ENCODE measurements around the gene RRAS2.
"Not testable (repeated sequence)": the region's sequence is repeated elsewhere in the genome, so short reads cannot be mapped to it uniquely, and the experiment has no call there.

RRAS2 gene

DNA sequence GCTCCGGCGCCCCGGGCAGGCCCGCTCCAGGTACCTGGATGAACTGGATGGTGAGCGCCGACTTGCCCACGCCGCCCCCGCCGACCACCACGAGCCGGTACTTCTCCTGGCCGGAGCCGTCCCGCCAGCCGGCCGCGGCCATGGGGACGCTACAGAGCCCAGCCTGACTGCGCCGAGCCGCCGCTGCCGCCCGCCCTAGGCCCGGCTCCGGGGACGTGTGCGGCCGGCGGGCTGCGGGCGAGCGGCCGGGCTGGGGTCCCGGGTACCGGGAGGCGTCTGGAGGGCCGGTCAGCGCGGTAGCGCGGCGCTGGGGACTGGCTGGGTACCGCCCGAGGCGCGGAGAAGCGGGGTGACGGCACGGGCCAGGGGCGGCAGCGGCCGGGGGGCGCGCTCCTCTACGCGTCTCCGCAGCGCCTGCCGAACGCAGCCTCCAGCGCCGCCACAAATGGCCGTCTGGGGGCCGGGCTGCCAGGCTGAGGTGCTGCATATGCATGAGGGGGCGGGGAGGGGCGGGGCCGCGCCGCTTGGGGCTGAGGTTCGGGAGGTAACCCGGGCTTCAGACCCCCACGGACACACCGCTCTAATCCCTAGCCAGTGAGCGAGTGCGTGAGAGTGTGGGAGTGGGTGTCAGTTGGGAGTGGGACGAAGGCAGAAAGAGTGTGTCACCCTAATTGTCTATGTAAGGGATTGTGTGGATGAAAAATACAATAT, at the start of gene RRAS2:
TSS of gene RRAS2 (minus strand) at position 455 of the 711 bp plus-strand sequence. CDS start at position 142, 313 bp downstream.
- peak; percentile 69 to 75 for DNase-seq

DNA sequence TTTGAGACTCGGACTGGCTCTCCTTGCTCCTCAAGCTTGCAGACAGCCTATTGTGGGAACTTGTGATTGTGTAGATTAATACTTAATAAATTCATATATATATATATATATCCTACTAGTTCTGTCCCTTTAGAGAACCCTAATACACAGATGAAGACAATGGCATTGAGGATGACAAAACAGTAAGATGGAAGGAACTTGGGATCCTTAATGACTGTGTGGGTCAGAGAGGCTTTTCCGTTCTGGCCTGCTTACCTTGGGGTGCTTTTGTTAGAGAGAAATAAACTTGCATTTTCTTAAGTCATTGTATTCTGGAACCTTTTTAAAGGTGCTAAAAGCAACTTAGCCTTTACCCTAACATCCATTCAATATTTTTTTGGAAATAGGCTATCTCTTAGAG, 49.6 kb upstream of the RRAS2 start:
- no peak for DNase-seq

DNA sequence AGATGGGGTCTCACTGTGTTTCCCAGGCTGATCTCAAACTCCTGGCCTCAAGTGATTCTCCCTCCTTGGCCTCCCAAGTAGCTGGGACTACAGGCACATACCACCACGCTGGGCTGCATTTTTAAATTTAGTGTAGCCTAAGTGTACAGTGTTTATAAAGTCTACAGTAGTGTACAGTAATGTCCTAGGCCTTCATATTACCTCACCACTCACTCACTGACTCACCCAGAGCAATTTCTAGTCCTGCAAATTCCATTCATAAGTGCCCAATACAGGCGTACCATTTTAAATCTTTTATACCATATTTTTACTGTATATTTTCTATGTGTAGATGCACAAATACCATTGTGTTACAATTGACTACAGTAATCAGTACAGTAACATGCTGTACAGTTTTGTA, 47.1 kb upstream of the RRAS2 start:
- not testable (repeated sequence) for DNase-seq

DNA sequence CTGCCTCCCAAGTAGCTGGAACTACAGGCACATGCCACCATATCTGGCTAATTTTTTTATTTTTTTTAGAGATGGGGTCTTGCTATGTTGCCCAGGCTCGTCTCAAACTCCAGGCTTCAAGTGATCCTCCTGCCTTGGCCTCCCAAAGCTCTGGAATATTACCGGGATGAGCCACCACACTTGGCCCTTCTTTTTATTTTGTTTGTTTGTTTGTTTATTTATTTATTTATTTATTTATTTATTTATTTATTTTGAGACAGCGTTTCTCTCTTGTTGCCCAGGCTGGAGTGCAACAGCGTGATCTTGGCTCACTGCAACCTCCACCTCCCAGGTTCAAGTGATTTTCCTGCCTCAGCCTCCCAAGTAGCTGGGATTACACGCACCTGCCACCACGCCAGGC, 44.5 kb upstream of the RRAS2 start:
- DNase-seq, result not testable (repeated sequence)

DNA sequence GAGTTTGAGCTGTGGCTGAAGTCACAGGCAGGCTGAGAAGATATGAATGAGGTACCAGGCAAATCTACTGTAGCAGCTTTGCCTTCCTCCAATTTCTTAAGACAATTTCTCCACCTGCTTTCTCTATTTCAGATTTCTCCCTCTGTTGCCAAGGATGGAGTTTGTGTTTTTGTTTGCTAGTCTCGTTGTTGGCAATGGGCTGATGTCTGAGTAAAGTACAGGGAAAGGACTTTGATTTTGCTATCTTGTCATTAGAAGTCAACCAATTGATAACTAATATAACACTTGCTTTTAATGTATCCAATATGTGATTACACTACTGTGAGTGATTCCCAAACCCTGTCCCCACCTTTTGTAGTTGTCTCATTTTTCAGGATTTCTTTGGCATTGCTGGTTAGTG, 40.1 kb upstream of the RRAS2 start:
- DNase-seq, result no peak

DNA sequence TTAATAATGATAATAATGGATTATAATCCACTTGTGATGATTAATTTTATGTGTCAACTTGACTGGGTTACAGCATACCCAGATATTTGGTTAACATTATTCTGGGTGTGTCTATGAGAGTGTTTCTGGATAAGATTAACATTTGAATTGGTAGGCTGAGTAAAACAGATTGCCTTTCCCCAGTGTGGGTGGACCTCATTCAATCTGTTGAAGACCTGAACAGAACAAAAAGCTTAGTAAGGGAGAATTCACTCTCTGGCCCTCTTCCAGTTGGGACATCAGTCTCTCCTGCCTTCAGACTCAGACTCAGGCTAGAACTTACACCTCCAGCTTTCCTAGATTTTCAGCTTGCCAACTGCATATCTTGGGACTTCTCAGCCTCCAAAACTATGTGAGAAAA, 37.3 kb upstream of the RRAS2 start:
- no peak for DNase-seq

DNA sequence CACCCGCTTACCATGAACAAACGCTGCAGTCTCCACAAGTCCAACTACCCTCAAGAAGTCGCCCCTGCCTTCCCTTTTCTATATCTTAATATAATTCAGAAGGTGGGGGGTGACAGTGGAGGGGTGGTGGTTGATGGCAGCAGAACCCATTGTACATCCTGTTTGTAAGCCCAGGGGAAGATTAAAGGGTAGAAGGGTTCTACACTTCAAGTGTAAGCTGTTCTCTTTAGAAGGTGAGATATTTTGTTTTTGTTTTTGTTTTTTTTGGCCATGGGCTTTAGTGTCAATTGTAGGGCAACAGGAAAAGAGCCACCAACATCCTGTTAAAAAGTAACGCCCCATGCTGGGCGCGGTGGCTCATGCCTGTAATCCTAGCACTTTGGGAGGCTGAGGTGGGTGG, 34.9 kb upstream of the RRAS2 start:
- no peak for DNase-seq

DNA sequence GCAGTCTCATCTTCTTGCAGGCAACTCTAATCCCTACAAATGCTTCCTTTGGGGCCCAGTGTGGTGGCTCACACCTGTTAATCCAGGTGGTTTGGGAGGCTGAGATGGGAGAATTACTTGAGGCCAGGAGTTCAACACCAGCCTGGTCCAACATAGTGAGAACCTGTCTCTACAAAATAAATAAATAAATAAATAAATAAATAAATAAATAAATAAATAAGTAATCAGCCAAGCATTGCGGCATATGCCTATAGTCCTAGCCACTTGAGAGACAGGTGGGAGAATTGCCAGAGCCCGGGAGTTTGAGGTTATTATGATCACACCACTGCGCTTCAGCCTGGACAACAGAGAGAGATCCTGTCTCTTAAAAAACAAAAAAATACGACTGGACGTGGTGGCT, 34.1 kb upstream of the RRAS2 start:
- no peak for DNase-seq

DNA sequence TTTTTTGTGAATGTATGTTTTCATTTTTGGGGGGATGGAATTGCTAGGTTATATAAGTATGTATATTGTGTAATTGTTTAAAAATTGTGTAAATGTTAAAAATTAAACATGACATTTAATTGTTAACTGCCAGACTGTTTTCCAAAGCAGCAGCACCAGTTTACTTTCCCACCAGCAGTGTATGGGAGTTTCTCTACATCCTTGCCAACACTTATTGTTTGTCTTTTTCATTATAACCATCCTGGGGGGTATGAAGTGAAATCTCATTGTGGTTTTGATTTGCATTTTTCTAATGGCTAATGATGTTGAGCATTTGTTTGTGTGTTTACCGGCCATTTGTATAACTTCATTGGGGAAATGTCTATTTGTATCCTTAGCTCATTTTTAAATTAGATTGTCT, 31.7 kb upstream of the RRAS2 start:
- no peak for DNase-seq

DNA sequence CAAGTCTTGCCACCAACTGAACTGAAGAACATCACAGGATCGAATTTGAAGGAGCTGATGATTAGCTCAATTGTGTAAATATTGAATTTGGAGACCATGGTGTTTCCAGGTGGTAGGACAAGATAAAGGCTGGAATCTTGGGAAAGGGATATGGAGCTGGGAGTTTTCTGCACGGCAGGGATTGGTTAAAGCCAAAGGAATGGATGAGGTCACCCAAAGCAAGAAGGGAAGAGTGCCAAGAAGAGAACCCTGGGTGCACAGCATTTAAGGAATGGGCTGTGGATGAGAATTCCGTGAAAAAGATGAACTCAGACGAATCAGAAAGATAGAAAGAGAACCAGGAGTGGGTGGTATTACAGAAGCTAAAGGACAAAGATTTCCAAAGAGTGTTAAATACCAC, 29.4 kb upstream of the RRAS2 start:
- DNase-seq, result no peak

DNA sequence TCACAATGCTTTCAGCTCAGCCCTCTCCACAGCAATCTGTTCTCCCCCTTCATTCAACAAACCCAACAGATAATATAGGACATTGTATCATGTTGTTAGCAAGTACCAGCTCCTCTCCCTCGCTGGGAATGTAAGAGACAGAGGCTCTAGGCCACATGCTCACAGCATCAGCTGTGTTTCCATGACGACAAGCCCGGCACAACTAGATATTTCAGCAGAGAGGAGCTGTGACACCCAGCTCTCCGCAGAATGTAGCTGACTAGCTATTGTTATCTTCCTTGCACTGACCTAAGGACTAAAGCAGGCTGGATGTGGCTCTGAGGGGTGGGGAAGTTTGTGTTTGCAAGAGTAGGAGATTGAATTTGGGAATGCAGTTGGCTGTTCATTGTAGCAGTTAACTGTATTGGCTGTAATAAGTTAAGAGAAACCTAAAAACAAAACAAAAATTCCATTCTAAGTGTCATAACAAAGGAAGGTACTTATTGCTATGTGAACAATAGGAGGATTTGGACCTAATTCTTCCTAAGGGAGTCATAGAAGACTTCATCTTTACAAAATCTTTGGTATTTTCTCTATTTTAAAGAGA, 28.0 kb upstream of the RRAS2 start:
- DNase-seq, result no peak

DNA sequence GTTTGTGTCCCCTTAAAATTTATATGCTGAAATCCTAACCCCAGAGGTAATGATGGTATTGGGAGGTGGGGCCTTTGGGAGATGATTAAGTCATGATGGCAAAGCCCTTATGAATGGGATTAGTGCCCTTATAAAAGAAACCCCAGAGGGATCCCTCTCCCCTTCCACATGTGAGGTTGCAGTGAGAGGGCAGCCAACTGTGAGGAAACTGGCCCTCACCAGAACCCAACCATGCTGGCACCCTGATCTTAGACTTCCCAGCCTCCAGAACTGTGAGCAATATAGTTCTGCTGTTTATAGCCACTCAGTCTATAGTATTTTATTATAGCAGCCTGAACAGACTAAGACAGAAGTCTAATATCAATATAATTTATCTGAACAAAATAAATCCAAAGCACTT, 27.1 kb upstream of the RRAS2 start:
- no peak for DNase-seq

DNA sequence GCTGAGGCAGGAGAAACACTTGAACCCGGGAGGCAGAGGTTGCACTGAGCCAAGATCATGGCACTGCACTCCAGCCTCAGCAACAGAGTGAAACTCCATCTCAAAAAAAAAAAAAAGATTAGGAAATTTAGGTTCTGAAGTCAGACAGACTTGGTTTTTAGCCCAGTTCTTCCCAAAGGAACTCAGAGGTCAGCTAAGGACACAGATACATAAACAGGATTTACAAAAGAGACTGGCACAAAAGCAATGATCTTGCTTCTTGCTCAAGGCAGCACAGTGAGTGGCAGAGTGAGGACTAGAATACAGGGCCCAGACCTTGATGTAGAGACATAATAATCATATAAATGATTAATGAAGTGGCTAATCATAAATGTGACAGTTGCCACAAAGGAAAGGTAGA, 25.4 kb upstream of the RRAS2 start:
- no peak for DNase-seq

DNA sequence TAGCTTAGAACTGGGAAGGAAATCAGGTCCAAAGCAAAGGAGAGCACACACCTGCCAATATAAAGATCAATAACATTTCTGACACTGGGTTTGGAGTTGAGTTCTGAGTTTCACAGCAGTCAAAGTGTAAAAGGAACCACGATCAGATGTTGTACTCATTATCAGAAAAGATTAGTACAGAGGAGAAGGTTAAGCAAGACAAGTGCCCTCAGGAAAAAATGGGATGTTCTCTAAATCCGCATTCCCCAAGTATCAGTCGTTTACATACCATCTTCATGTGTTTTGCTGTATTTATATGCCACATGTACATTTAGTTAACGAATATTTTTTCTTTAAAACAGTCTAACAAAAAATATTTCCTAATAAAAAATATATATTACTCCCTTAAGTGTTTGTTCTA, 23.0 kb upstream of the RRAS2 start:
- DNase-seq, result no peak

DNA sequence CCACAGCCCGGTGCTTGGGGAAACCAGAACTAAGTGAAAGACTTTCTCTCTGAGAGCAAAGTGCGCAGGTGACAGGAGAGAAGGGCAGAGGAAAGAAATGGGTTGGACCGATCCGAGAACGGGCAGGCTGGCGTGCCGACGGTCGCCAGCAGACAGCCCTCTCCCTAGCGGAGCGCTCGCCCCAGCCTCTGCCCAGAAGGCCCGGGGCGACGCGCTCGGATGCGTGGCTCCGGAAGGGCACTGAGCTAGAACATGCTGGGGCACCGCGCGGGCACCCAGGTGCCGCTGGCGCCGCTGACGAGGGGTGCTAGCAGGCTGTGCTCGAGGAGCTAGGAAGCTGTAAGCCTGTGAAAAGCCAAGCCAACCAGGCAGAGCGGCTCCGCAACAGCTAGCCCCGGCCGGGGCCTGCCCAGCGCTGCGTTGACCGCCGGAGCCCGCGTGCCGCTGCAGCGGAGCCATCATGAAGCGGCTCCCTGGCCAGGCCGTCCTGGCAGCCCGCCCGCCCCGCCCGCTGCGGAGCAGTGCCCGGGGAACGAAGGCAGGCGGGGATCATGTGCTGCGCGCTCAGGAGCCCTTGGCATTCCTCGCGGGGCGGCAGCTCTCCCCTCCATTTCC, 22.1 kb upstream of the RRAS2 start:
- peak; percentile 19 to 23 for DNase-seq

DNA sequence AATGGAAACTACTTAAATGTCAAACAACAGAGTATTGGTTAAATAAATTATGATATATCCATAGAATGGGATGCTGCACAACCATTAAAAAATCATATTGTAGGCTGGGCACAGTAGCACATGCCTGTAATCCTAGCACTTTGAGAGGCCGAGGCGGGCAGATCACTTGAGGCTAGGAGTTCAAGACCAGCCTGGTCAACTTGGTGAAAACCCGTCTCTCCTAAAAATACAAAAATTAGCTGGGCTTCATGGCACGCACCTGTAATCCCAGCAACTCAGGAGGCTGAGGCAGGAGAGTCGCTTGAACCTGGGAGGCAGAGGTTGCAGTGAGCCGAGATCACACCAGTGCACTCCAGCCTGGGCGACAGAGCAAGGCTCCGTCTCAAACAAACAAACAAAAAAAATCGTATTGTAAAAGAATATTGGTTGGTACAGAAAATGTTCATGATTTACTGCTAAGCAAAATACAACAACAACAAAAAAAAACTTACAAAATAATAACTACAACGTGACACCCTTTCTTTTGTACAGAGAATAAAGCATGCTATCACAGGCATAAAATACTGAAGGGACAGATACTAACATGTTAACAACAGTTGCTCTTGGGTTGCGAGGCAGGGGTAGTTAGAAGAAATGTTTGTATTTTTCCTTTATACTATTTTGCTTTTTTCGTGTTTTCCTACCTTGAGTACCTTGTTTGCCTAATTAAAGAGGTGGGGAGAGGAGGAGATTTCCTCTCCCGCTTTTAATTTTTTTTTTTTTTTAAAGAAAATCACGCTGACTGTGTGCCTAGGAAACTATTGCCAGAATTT, 21.3 kb upstream of the RRAS2 start:
- DNase-seq, result no peak

DNA sequence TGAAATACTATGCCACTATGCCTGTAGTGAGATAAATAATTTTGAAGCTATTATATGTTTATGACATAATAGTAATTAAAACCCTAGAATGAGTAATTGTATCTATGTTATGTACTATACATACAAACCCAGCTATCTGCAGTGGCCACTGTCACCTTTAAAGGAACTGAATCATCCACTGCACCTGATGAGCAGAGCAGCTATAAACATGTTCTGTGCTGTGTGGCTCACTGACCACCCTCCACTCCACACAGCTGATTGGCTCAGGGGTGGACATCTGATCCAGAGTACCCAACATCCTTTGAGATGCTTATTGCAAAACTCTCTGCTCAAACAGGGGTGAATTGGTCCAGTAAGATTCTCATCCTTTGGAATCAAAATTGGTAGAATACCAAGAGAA, 19.2 kb upstream of the RRAS2 start:
- DNase-seq, result no peak

DNA sequence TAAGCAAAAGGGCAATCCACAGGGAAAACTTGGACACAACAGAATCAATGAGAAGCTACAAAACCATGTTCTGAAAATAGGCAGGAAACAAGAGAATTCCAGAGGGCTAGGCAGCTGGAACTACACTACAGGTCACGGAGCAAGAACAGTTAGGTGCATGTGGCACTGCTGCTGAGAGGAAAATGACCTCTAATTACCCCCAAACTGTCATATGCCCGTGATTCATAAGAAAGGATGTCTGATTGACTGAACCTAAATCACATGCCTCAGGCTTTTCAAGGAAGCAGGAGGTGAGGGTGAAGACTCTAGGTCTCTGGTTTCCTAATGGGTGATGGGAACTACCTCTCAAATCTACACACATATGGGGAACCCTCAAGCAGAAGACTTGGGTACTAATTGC, 17.9 kb upstream of the RRAS2 start:
- DNase-seq, result no peak

DNA sequence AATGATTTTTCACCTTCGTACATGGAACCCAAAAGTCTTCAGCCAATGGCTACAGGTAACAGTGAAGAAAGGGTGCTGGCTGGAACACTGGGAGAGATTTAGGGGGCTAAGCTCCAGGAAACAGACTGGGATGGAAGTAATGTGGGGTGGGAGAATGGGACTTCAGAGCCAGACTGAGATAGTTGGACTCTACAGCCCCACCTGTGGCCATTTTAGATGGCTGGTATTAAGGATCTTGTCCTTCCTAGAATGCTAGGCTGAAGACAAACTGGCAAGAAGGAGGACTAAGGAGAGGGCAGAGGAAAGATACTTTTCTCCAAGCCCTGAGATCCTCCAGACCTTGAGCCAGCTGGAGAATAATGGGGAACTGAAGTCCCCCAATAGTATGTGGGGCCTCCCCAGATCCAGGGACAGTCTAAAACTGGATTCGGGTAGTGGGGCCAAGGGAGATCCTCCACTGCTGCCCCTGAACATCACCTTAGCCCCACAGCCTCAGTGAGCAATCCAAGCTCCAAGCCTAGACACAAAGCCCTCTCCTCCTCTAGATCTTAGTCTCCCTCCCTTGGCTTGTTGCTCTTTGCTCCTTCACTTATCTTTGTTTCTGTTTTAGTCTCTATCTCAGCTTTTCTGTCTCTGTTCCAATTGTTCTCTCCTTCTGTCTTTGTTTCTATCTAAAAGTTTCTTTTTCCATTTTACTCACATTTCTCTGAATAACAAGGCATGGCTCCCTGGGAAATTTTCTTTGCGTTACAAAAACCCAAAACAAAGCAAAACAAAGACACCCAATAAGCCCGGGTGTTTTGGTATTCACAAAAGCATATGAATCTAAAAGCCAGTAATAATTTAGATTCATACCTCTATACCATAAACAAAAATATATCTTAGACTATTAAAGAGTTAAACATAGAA, 16.2 kb upstream of the RRAS2 start:
- DNase-seq, result no peak

DNA sequence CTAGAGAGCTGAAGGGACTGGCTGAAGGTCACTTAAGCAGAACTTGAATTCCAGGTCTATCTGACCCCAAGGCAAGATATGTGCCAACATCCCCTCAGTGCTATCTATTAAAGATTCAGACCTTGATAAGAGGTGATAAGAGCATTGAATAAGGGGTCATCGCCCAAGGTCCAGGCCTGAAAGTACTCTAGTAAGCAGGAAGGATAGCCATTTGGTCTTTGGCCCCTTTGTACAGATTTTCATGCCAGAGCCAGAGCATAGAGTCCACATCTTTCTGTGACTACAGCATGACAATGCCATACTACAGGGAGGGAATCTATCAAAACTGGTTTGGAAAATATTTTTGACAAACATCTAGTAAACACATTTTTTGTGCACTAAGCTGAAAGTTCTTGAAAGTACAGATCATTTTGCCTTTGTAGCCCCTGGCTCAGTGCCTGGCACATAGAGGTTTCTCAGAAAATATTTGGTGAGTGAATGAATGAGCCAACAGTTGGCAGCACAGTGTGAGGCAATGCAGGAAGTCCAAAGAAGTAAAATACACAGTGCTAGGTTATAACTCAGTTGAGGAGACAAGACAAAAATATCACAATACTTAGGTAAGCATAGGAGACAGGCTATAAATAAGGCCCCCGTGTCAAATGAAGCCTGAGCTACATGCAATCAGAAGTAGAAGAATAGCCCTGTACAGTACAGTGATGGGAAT, 15.1 kb upstream of the RRAS2 start:
- no peak for DNase-seq

DNA sequence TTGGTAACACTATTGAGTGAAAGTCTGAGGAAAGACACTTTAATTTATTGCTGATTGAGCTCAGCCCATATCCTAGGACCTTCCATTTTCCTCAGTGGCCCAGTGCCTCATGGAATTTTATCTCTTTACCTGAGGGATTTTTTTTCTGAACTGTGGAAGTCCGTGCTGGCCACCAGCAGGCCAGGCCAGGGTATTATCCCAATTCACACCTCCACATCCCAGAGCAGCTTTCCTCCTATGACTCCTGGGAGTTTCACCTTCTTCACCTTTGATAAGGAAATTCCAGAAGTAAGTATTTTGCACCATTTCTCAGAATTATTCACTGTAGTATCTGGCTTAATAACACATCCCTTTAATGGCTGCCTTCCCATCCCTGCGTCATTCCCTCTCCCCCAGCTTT, 13.0 kb upstream of the RRAS2 start:
- DNase-seq, result no peak

DNA sequence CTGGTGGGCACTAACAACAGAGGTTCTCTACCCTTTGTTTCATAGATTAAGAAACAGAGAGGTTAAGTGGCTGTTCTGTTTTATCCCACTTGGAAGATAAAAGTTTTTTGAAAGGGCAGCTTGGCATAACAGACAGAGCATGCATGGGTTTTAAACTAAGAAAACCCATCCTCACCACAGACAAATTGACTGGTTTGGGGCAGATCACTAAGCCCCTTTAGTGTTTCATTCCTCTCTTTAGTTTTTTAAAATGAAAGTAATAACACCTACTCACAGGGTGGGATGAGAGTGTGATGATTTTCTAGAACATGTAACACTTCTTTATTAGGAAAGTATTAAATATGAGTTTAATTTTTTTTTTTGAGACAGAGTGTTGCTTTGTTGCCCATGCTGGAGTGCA, 12.3 kb upstream of the RRAS2 start:
- no peak for DNase-seq

Measured in activated CD4-positive, alpha-beta T cell treated with anti-CD3 and anti-CD28 coated beads, Interleukin-2, amount 50 U/mL, for 4 hours (primary cell).